ENCODE measurements around the gene OCRL. TPM values are rescaled to one million over a fixed set of nuclear protein-coding genes. Genes with fewer than 3 reads are reported as not detected.

OCRL gene
- total RNA-seq, 4 donors from 2014 or later: 7.2 to 34.7 (median 17.4) TPM

GRCh38 chrX:129613596-129613995 is 73.5 kb downstream of the OCRL start:
- no peaks in the 10 kb centered on the region for H3K27me3 ChIP-seq
- H3K4me1 ChIP-seq: no peaks in the 10 kb centered on the region
- H3K27ac ChIP-seq: no peak overlapping the region
- H3K9me3 ChIP-seq: no peaks in the 10 kb centered on the region
- intact Hi-C loops (cut with DNase I; ENCODE audit: low total_unique reads): no loop called here
- no peak overlapping the region for H3K4me3 ChIP-seq
- TF ChIP-seq, protein P1, sequence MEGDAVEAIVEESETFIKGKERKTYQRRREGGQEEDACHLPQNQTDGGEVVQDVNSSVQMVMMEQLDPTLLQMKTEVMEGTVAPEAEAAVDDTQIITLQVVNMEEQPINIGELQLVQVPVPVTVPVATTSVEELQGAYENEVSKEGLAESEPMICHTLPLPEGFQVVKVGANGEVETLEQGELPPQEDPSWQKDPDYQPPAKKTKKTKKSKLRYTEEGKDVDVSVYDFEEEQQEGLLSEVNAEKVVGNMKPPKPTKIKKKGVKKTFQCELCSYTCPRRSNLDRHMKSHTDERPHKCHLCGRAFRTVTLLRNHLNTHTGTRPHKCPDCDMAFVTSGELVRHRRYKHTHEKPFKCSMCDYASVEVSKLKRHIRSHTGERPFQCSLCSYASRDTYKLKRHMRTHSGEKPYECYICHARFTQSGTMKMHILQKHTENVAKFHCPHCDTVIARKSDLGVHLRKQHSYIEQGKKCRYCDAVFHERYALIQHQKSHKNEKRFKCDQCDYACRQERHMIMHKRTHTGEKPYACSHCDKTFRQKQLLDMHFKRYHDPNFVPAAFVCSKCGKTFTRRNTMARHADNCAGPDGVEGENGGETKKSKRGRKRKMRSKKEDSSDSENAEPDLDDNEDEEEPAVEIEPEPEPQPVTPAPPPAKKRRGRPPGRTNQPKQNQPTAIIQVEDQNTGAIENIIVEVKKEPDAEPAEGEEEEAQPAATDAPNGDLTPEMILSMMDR (IDR thresholded peaks at IDR 0.05): no peak
- TF ChIP-seq POLR2A (IDR thresholded peaks at IDR 0.05): no peak
- DNase-seq: no peak
- H3K36me3 ChIP-seq: no peaks in the 10 kb centered on the region

GRCh38 chrX:129614481-129615255 is 74.6 kb downstream of the OCRL start:
- DNase-seq: no peak
- no peaks in the 10 kb centered on the region for H3K36me3 ChIP-seq
- H3K9me3 ChIP-seq: no peaks in the 10 kb centered on the region
- no peak overlapping the region for H3K27ac ChIP-seq
- intact Hi-C loops (cut with DNase I; ENCODE audit: low total_unique reads): no loop called here
- no peak overlapping the region for H3K4me3 ChIP-seq
- H3K27me3 ChIP-seq: no peaks in the 10 kb centered on the region
- TF ChIP-seq, protein P1 (IDR thresholded peaks at IDR 0.05): no peak
- no peak for TF ChIP-seq POLR2A (IDR thresholded peaks at IDR 0.05)
- no peaks in the 10 kb centered on the region for H3K4me1 ChIP-seq

DNA sequence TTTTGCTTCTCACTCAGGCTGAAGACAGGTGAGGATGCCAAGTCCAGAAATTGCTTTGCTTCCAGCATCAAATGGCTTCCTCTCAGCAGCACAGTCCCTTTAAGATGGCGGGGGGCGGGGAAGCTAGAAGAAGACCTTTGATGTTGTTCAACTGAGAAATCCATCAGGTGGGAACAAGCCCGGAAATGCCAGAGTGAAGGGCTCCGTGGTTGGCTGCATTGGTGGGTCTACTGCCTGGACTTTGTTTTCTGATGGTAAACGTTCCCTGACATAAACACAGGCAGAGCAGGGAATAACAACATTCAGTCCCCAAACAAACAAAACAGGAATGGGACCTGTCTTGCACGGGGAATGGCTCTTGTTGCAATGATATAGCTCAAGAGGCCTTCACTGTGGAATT is 77.4 kb downstream of the OCRL start:
- TF ChIP-seq, protein P1 (IDR thresholded peaks at IDR 0.05): no peak
- no peak for TF ChIP-seq POLR2A (IDR thresholded peaks at IDR 0.05)
- Histone ChIP-seq H3K9me3 (no peaks in the 10 kb centered on the region), H3K27ac (no peak overlapping the region), H3K4me1 (no peaks in the 10 kb centered on the region), H3K27me3 (no peaks in the 10 kb centered on the region), H3K36me3 (no peaks in the 10 kb centered on the region), H3K4me3 (no peak overlapping the region)
- DNase-seq: no peak
- intact Hi-C loops (cut with DNase I; ENCODE audit: low total_unique reads): no loop called here

GRCh38 chrX:129618997-129619396 is 78.9 kb downstream of the OCRL start:
- intact Hi-C loops (cut with DNase I; ENCODE audit: low total_unique reads): no loop called here
- Histone ChIP-seq H3K27ac (no peak overlapping the region), H3K27me3 (no peaks in the 10 kb centered on the region), H3K4me3 (no peak overlapping the region), H3K9me3 (no peaks in the 10 kb centered on the region), H3K4me1 (no peaks in the 10 kb centered on the region), H3K36me3 (no peaks in the 10 kb centered on the region)
- TF ChIP-seq POLR2A (IDR thresholded peaks at IDR 0.05): no peak
- TF ChIP-seq, protein P1 (IDR thresholded peaks at IDR 0.05): no peak
- DNase-seq: no peak

DNA sequence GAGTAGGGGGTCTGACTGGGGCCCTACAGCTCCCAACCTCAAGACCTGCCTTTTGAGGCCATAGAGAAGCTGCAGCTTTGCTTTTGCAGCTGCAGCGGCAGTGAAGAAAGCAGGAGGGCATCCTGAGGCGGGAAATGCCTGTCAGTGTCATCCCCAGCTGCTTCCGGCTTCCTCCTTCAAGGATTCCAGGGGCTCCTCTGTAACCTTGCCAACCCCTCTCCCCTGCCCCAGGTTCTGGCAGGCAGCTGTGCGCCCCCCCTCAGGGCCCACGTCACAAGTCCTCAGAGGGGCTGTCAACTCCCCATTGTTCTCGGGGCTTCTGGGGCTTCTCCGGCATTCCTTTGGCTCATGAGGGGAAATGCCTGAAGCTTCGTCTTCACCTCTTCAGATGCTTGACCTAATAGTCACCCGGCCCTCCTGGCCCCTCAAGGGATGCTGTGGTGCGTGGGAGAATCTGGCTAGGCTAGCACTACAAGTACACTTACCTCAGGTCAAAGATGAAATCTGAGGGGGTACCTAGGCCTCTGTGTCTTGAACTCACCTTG is 82.8 kb downstream of the OCRL start:
- Histone ChIP-seq H3K36me3 (no peaks in the 10 kb centered on the region), H3K4me3 (no peak overlapping the region), H3K9me3 (no peaks in the 10 kb centered on the region), H3K27me3 (no peaks in the 10 kb centered on the region), H3K4me1 (no peaks in the 10 kb centered on the region), H3K27ac (no peak overlapping the region)
- intact Hi-C loops (cut with DNase I; ENCODE audit: low total_unique reads): no loop called here
- DNase-seq: no peak
- TF ChIP-seq, protein P1 (IDR thresholded peaks at IDR 0.05): no peak
- no peak for TF ChIP-seq POLR2A (IDR thresholded peaks at IDR 0.05)

Data from uterus (tissue), 4 donors.